Measurements from ENCODE around the gene TENM3.

Gene TENM3

DNA sequence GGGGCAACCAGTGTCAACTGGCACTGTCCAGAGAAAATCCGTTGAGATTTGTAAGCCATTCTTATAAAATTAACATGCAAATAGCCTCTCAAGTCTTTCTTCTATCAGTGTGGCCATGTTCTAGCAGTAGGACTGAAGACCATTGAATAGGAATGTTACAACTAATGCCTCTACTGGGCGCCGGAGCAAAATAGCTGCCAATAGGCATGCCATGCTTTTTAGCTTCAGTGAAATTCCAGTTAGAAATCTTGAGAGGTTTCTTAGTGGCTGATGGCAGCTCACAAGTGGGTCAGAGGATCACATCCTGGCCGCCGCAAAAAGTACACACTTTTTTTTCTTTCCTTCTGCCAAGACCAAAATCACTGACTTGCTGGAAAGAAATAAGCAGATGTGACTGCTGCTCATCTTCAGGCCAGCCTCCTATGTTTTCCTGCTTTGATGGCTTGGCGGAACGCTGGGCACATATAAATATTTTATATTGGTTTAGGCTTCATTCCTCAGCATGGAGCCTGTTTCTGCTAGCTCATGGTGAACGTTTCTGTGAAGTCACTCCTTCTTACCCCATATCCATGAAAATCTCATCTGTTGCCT lies 293.1 kb downstream of the TENM3 start:
- peaks cover 50% of the 10 kb centered on the region for H3K4me1 ChIP-seq (ENCODE audit: control insufficient read depth, insufficient read depth, low read length)
- peak overlapping the region; percentile 40; the same call in 1 of the 2 replicates for H3K4me3 ChIP-seq (ENCODE audit: low read depth, low read length)
- no peaks in the 10 kb centered on the region for H3K9me3 ChIP-seq (ENCODE audit: control insufficient read depth, insufficient read depth, low read length)
- H3K27me3 ChIP-seq (ENCODE audit: control insufficient read depth, insufficient read depth, low read length) = no peaks in the 10 kb centered on the region
- no peaks in the 10 kb centered on the region for H3K36me3 ChIP-seq (ENCODE audit: control insufficient read depth, insufficient read depth, low read length)
- H3K27ac ChIP-seq (ENCODE audit: low read depth, low read length) = peak overlapping the region; percentile 76
- no peak overlapping the region for H3K9ac ChIP-seq (ENCODE audit: low read depth, low read length)

DNA sequence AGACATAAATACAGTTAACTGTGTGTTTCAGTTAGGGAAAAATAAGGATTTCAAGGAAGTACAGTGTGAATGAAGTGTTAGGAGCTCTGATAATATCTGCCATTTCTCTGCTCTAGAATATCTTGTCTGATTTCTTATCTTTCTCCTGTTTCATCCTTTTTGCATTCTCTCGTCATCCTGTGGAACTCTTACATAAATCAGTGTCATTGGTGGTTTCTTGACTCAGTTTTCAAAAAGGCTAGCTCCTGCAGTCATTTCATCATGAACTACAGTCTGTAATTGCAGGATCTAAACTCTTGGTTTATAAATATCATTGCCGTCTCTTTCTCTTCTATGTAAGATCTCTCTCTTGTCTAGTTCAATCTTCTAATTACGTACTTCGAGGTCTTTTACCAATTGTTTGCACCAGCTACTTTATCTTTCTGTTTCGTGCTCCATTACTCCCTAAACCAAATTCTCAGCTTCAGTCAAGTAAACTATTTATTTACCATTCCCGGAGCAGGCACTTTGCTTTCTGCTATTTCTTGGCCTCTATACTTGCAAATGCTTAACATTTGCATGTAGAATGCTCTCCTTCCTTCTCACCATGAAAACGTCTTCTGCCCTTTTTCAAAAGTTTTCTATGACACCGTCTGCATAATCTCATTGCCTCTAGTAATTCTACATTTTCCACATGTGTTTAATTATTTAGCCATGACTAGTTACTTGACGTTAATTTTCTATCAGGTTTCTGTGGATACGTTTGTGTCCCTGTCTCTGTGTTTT lies 294.0 kb downstream of the TENM3 start:
- Histone ChIP-seq H3K9ac (ENCODE audit: low read depth, low read length) (peak overlapping the region; percentile 25; the same call in 1 of the 2 replicates), H3K9me3 (ENCODE audit: control insufficient read depth, insufficient read depth, low read length) (no peaks in the 10 kb centered on the region), H3K4me1 (ENCODE audit: control insufficient read depth, insufficient read depth, low read length) (peaks cover 49% of the 10 kb centered on the region), H3K27ac (ENCODE audit: low read depth, low read length) (peak overlapping the region; percentile 50), H3K36me3 (ENCODE audit: control insufficient read depth, insufficient read depth, low read length) (no peaks in the 10 kb centered on the region), H3K27me3 (ENCODE audit: control insufficient read depth, insufficient read depth, low read length) (no peaks in the 10 kb centered on the region), H3K4me3 (ENCODE audit: low read depth, low read length) (peak overlapping the region; percentile 40)

- H3K27me3 ChIP-seq (ENCODE audit: control insufficient read depth, insufficient read depth, low read length) = no peaks in the 10 kb centered on the region
- no peak overlapping the region for H3K4me3 ChIP-seq (ENCODE audit: low read depth, low read length)
- peak overlapping the region; percentile 25; the same call in 1 of the 2 replicates for H3K9ac ChIP-seq (ENCODE audit: low read depth, low read length)
- no peak overlapping the region for H3K27ac ChIP-seq (ENCODE audit: low read depth, low read length)
- no peaks in the 10 kb centered on the region for H3K36me3 ChIP-seq (ENCODE audit: control insufficient read depth, insufficient read depth, low read length)
- H3K4me1 ChIP-seq (ENCODE audit: control insufficient read depth, insufficient read depth, low read length) = peaks cover 49% of the 10 kb centered on the region
- no peaks in the 10 kb centered on the region for H3K9me3 ChIP-seq (ENCODE audit: control insufficient read depth, insufficient read depth, low read length)
Measured at GRCh38 chr4:182538031-182538430, 294.8 kb downstream of the TENM3 start.

- Histone ChIP-seq H3K4me3 (ENCODE audit: low read depth, low read length) (no peak overlapping the region), H3K9me3 (ENCODE audit: control insufficient read depth, insufficient read depth, low read length) (no peaks in the 10 kb centered on the region), H3K27me3 (ENCODE audit: control insufficient read depth, insufficient read depth, low read length) (no peaks in the 10 kb centered on the region), H3K27ac (ENCODE audit: low read depth, low read length) (no peak overlapping the region), H3K9ac (ENCODE audit: low read depth, low read length) (no peak overlapping the region), H3K4me1 (ENCODE audit: control insufficient read depth, insufficient read depth, low read length) (peaks cover 36% of the 10 kb centered on the region), H3K36me3 (ENCODE audit: control insufficient read depth, insufficient read depth, low read length) (no peaks in the 10 kb centered on the region)
Measured at GRCh38 chr4:182540496-182540895, 297.3 kb downstream of the TENM3 start.

DNA sequence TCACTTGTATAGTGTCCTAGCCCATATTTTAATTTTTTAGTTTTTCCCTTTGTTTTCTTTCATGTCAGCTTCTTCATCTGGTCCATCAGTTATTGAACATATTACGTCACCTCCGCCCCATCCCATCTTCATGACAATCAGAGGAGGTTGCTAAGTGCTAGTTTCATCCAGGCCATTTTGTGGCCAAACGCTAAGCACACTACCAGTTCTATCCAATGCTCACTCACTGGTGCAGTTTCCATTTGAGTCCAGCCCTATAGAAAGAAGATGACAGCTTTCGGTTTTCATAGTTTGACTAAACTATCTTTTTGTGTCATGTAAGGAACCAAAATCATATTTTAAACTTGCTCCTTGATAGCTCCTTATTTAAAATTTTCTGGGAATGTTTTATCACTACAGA lies 304.2 kb downstream of the TENM3 start:
- Histone ChIP-seq H3K9ac (ENCODE audit: low read depth, low read length) (no peak overlapping the region), H3K27me3 (ENCODE audit: control insufficient read depth, insufficient read depth, low read length) (no peaks in the 10 kb centered on the region), H3K4me1 (ENCODE audit: control insufficient read depth, insufficient read depth, low read length) (peaks cover 27% of the 10 kb centered on the region), H3K27ac (ENCODE audit: low read depth, low read length) (no peak overlapping the region), H3K36me3 (ENCODE audit: control insufficient read depth, insufficient read depth, low read length) (no peaks in the 10 kb centered on the region), H3K9me3 (ENCODE audit: control insufficient read depth, insufficient read depth, low read length) (no peaks in the 10 kb centered on the region), H3K4me3 (ENCODE audit: low read depth, low read length) (no peak overlapping the region)

DNA sequence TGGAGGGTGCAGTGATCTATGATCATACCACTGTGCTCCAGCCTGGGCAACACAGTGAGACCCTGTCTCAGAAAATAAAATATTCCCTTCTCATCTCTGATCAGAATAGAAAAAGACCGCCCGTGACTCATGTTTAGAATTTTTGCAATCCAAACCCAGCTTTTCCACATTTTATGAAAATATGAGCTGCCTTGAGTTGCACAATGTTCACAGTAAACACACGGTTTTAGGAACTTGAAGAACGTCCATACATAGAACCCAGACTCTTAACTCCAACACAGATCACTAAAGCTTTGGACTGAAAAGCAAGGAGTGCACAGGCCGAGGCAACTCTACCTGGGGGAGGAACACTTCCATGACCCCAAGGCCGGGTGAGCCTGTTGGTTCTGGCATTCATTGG lies 305.0 kb downstream of the TENM3 start:
- H3K27me3 ChIP-seq (ENCODE audit: control insufficient read depth, insufficient read depth, low read length) = no peaks in the 10 kb centered on the region
- H3K4me3 ChIP-seq (ENCODE audit: low read depth, low read length) = no peak overlapping the region
- no peaks in the 10 kb centered on the region for H3K36me3 ChIP-seq (ENCODE audit: control insufficient read depth, insufficient read depth, low read length)
- H3K4me1 ChIP-seq (ENCODE audit: control insufficient read depth, insufficient read depth, low read length) = peaks cover 27% of the 10 kb centered on the region
- no peak overlapping the region for H3K9ac ChIP-seq (ENCODE audit: low read depth, low read length)
- H3K9me3 ChIP-seq (ENCODE audit: control insufficient read depth, insufficient read depth, low read length) = no peaks in the 10 kb centered on the region
- peak overlapping the region; percentile 42 for H3K27ac ChIP-seq (ENCODE audit: low read depth, low read length)

DNA sequence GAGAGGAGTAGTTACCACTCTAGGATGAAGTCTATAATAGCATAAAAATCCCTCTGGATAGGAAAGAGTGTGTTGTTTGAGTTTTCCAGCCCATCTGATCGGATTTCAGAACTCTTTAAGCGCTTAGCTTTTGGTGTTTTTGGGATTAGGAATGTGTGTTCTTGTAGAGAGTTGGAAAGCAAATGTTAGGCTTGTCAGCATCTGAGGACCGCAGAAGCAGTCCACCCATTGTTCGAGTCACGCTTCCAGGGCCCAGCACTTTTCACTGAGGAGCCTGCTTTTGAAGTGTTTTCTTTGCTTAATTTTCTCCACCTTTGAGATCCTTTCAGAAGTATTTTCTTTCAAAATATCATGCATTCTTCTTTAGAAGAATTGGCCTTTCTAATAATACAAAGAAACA lies 306.2 kb downstream of the TENM3 start:
- H3K9ac ChIP-seq (ENCODE audit: low read depth, low read length) = no peak overlapping the region; the same call in 1 of the 2 replicates
- H3K27me3 ChIP-seq (ENCODE audit: control insufficient read depth, insufficient read depth, low read length) = no peaks in the 10 kb centered on the region
- no peak overlapping the region for H3K4me3 ChIP-seq (ENCODE audit: low read depth, low read length)
- H3K27ac ChIP-seq (ENCODE audit: low read depth, low read length) = peak overlapping the region; percentile 38
- no peaks in the 10 kb centered on the region for H3K9me3 ChIP-seq (ENCODE audit: control insufficient read depth, insufficient read depth, low read length)
- no peaks in the 10 kb centered on the region for H3K36me3 ChIP-seq (ENCODE audit: control insufficient read depth, insufficient read depth, low read length)
- H3K4me1 ChIP-seq (ENCODE audit: control insufficient read depth, insufficient read depth, low read length) = peaks cover 36% of the 10 kb centered on the region

DNA sequence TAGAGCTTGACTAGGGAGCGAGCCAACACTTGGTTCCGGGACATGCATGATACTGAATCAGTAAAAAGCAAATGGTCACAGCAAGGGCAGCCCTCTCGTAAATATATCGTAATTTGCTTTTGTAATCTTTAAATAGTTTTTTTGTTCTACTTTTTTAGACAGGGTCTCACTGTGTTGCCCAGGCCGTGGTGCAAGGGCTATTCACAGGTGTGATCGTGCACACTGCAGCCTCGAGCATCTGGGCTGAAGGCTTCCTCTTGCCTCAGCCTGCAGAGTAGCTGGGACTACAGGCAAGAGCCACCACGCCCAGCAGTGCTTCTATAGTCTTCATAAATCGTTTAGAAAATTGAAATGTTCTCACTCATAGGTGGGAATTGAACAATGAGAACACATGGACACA lies 309.7 kb downstream of the TENM3 start:
- Histone ChIP-seq H3K4me1 (ENCODE audit: control insufficient read depth, insufficient read depth, low read length) (peaks cover 71% of the 10 kb centered on the region), H3K9ac (ENCODE audit: low read depth, low read length) (no peak overlapping the region), H3K27me3 (ENCODE audit: control insufficient read depth, insufficient read depth, low read length) (no peaks in the 10 kb centered on the region)

GRCh38 chr4:182553653-182554052 lies 310.5 kb downstream of the TENM3 start:
- Histone ChIP-seq H3K27ac (ENCODE audit: low read depth, low read length) (peak overlapping the region; percentile 46), H3K36me3 (ENCODE audit: control insufficient read depth, insufficient read depth, low read length) (no peaks in the 10 kb centered on the region), H3K9me3 (ENCODE audit: control insufficient read depth, insufficient read depth, low read length) (no peaks in the 10 kb centered on the region), H3K4me3 (ENCODE audit: low read depth, low read length) (no peak overlapping the region), H3K4me1 (ENCODE audit: control insufficient read depth, insufficient read depth, low read length) (peaks cover 72% of the 10 kb centered on the region), H3K9ac (ENCODE audit: low read depth, low read length) (no peak overlapping the region), H3K27me3 (ENCODE audit: control insufficient read depth, insufficient read depth, low read length) (no peaks in the 10 kb centered on the region)

More for the DNA sequence above, 309.7 kb downstream of the TENM3 start:
- Histone ChIP-seq H3K27ac (ENCODE audit: low read depth, low read length) (no peak overlapping the region), H3K36me3 (ENCODE audit: control insufficient read depth, insufficient read depth, low read length) (no peaks in the 10 kb centered on the region), H3K4me3 (ENCODE audit: low read depth, low read length) (no peak overlapping the region), H3K9me3 (ENCODE audit: control insufficient read depth, insufficient read depth, low read length) (no peaks in the 10 kb centered on the region)

- Histone ChIP-seq H3K27ac (ENCODE audit: low read depth, low read length) (peak overlapping the region; percentile 98), H3K4me1 (ENCODE audit: control insufficient read depth, insufficient read depth, low read length) (peaks cover 72% of the 10 kb centered on the region), H3K27me3 (ENCODE audit: control insufficient read depth, insufficient read depth, low read length) (no peaks in the 10 kb centered on the region), H3K9ac (ENCODE audit: low read depth, low read length) (no peak overlapping the region), H3K9me3 (ENCODE audit: control insufficient read depth, insufficient read depth, low read length) (no peaks in the 10 kb centered on the region), H3K4me3 (ENCODE audit: low read depth, low read length) (no peak overlapping the region), H3K36me3 (ENCODE audit: control insufficient read depth, insufficient read depth, low read length) (no peaks in the 10 kb centered on the region)
Measured at GRCh38 chr4:182554736-182555135, 311.5 kb downstream of the TENM3 start.

DNA sequence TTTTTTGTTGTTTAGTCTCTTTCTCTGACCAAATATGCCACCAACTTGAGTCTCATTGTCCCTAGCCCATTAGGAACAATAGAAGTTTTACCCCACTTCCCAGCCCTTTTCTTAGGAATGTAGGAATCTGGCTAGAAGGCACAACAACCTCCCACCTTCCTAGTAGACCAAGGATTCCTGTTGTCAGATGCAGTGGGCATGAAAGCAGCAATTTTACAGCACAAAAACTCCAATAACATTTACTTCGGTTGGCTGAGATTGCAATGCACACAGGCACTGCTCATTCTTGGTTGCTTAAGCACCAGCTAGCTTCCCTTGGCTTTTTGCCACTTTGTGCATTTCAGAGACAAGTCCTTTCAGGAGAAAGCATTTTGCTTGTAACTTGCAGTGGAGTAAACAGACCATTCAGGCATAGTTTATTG lies 312.8 kb downstream of the TENM3 start:
- Histone ChIP-seq H3K9ac (ENCODE audit: low read depth, low read length) (peak overlapping the region; percentile 62; the same call in 1 of the 2 replicates), H3K4me3 (ENCODE audit: low read depth, low read length) (peak overlapping the region; percentile 42; the same call in 1 of the 2 replicates), H3K27ac (ENCODE audit: low read depth, low read length) (peak overlapping the region; percentile 98), H3K9me3 (ENCODE audit: control insufficient read depth, insufficient read depth, low read length) (no peaks in the 10 kb centered on the region), H3K4me1 (ENCODE audit: control insufficient read depth, insufficient read depth, low read length) (peaks cover 73% of the 10 kb centered on the region), H3K36me3 (ENCODE audit: control insufficient read depth, insufficient read depth, low read length) (no peaks in the 10 kb centered on the region), H3K27me3 (ENCODE audit: control insufficient read depth, insufficient read depth, low read length) (no peaks in the 10 kb centered on the region)
